AG04449 (cell line): ENCODE measurements around the gene NAALADL2.

ENCODE experiments used
- CTCF ChIA-PET: fragments of 350-600 bp; formaldehyde crosslinking; extraction: SDS; loops from one replicate; lab custom pipeline; 2021; ENCODE audit warnings: antibody characterized with exemption; lab: Yijun Ruan, JAX
- POLR2A ChIA-PET: fragments of 400-600, 350-600 bp; formaldehyde crosslinking; extraction: SDS; loops from one replicate; lab custom pipeline; 2020; ENCODE audit warnings: antibody characterized with exemption, inconsistent platforms; lab: Yijun Ruan, JAX
- DNase-seq: peaks from one replicate; pipeline ENCODE4 v3.0.0-alpha.2; 2010; ENCODE audit warnings: low read depth, low spot score
- H3K4me3 ChIP-seq: 2 replicates; pipeline ENCODE4 v1.5.1; 2011; ENCODE audit warnings: low read depth, mild to moderate bottlenecking, control low read depth, low read length
- TF ChIP-seq, protein P1 (sequence below): IDR thresholded peaks from one replicate; pipeline ENCODE4 v1.5.1; 2011; ENCODE audit warnings: mild to moderate bottlenecking, moderate library complexity, low read length, control low read depth, inconsistent platforms; ENCODE audit not compliant: insufficient read depth; ENCODE audit errors: missing control alignments

NAALADL2 gene

DNA sequence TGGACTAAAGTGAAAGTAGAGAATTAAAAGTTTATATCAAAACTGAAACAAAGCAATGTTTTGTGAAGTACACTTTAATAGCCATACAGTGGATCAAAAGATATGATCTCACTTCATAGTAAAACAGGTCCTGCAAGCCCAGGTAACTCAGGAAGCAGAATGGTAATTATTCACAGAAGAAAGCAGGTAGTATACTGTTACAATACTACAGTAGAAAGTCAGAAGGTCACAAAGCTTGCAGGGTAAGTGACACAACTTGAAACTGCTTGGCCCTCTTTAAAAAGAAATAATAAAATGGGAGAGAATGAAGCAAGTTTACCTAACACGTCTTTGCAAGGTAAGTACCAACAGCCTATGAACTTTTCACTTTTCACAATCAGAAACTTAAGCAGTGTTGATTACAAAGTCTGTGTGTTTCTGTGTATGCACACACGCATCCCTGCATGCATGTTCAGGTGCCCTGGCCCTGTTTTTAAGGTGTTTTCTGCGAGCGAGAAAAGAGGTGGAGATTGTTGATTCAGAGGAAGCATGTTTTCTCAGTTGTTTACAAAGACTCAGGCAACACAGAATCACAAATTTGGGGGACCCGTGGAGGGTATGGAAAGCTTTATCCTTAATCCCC lies at the start of gene NAALADL2:
Gene NAALADL2, plus strand, starts transcription at position 221 of the 622 bp plus-strand sequence.
- TF ChIP-seq, protein P1, sequence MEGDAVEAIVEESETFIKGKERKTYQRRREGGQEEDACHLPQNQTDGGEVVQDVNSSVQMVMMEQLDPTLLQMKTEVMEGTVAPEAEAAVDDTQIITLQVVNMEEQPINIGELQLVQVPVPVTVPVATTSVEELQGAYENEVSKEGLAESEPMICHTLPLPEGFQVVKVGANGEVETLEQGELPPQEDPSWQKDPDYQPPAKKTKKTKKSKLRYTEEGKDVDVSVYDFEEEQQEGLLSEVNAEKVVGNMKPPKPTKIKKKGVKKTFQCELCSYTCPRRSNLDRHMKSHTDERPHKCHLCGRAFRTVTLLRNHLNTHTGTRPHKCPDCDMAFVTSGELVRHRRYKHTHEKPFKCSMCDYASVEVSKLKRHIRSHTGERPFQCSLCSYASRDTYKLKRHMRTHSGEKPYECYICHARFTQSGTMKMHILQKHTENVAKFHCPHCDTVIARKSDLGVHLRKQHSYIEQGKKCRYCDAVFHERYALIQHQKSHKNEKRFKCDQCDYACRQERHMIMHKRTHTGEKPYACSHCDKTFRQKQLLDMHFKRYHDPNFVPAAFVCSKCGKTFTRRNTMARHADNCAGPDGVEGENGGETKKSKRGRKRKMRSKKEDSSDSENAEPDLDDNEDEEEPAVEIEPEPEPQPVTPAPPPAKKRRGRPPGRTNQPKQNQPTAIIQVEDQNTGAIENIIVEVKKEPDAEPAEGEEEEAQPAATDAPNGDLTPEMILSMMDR, result no peak
- ChIA-PET POLR2A (no interaction called here), CTCF (no interaction called here)
- H3K4me3 ChIP-seq, result no peak within 1 kb of the TSS
- no peak for DNase-seq

DNA sequence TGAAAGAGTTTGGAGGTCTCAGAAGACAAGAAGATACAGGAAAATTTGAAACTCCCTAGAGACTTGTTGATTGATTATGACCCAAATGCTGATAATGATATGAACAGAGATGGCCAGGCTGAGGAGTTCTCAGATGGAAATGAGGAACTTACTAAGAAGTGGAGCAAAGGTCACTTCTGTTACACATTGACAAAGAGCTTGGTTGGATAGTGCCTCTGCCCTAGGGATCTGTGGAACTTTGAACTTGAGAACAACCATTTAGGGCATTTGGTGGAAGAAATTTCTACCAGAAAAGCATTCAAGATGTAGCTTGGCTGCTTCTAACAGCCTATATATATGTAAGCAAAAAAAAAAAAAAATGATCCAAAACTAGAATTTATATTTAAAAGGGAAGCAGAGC lies 48.9 kb upstream of the NAALADL2 start:
- no peak overlapping the region for H3K4me3 ChIP-seq
- POLR2A ChIA-PET, result no interaction called here
- DNase-seq, result no peak
- CTCF ChIA-PET, result interaction anchor here (1.0 kb wide), 1 partner anchor 412 kb away, joined by 3 read pairs; no protein-coding TSS in a partner anchor
- TF ChIP-seq, protein P1, result no peak

DNA sequence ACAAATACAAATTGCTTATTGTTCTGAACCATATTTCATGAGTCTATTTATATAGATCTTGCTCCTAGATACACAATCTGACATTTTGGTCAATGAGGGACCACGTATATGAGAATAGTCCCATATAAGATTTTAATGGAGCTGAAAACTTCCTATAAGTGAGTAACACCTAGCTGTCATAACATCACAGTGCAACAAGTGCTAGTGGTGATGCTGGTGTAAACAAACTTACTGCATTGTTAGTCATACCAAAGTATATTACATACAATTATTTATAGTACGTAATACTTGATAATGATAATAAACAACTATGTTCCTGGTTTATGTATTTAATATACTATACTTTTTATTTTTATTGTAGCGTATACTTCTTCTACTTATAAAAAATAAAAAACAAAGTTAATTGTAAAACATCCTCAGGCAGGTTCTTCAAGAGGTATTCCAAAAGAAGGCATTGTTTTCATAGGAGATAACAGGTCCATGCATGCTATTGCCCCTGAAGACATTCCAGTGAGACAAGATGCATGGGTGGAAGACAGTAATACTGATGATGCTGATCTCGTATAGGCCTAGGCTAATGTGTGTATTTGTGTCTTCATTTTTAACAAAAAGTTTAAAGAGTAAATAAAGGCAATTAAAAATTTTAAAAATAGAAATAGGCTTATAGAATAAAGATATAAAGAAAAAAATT lies 46.8 kb upstream of the NAALADL2 start:
- H3K4me3 ChIP-seq, result no peak overlapping the region
- POLR2A ChIA-PET, result no interaction called here
- DNase-seq, result no peak
- CTCF ChIA-PET, result interaction anchor here (1.2 kb wide), 1 partner anchor 10 kb away, joined by 4 read pairs; no protein-coding TSS in a partner anchor
- TF ChIP-seq, protein P1, result no peak

DNA sequence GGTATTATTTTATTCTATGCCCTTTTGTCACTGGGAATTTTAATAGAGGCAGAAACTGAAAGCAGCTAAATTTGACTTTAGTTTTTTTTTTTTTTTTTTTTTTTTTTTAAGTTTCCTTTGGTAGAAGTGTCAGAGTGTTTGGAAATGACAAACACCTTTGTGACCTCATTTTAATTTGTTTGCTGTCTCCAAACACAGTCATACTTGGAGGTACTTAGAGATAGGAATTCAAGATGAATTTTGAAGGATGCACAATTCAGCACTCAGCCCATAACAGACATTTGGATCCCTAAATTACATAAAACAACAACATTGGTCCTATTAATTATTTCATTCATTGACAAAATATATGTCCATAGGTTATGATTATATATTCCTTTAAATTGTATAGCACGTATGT lies 43.4 kb upstream of the NAALADL2 start:
- CTCF ChIA-PET, result no interaction called here
- no peak overlapping the region for H3K4me3 ChIP-seq
- POLR2A ChIA-PET, result interaction anchor here (0.6 kb wide), 1 partner anchor 138 kb away, joined by 3 read pairs; no protein-coding TSS in a partner anchor
- TF ChIP-seq, protein P1, result no peak
- DNase-seq, result no peak

- POLR2A ChIA-PET, result no interaction called here
- TF ChIP-seq, protein P1, result no peak
- CTCF ChIA-PET, result no interaction called here
- no peak for DNase-seq
- no peak overlapping the region for H3K4me3 ChIP-seq
Measured at GRCh38 chr3:174820885-174821284, 38.2 kb upstream of the NAALADL2 start.

DNA sequence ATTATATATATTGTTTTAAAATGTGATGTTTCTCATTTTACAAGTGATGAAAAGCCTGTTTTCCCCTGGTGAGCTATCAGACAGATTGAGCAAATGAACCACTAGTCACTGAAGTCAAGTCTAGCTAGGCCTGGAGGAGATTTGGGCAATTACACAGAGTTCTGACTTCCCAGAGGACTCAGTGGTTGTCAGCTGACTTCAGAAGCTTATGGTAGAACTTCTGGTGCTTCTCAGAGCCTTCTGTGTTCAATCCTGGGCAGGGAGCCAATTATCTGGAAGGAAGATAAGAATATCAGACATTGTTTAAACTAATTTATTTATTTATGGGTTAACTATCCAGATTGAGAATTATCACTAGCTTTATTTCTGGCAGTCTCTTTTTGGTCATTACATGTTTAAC lies 37.7 kb upstream of the NAALADL2 start:
- TF ChIP-seq, protein P1, result no peak
- H3K4me3 ChIP-seq, result no peak overlapping the region
- ChIA-PET CTCF (no interaction called here), POLR2A (no interaction called here)
- no peak for DNase-seq
